Prostate gland (tissue), 2 donors: ENCODE results near the gene FADS2. TPM values are rescaled to one million over a fixed set of nuclear protein-coding genes. Genes with fewer than 3 reads are reported as not detected.

Experiments
- DNase-seq: peaks from one replicate; pipeline ENCODE4 v3.0.0-alpha.2; 2019; ENCODE audit warnings: low spot score
- H3K27ac ChIP-seq, 2 donors: fragments of 200-600 bp; sonication (generic); 2 replicates each; pipeline ENCODE4 v1.5.1; 2017 to 2019
- H3K27me3 ChIP-seq: fragments of 200-600 bp; sonication (generic); replicated peaks from 2 replicates; pipeline ENCODE4 v1.5.1; 2019; ENCODE audit not compliant: insufficient read depth
- H3K36me3 ChIP-seq, 2 donors: fragments of 200-600 bp; sonication (generic); 1 replicate in 1 of 2; 2 replicates in 1 of 2; pipeline versions ENCODE4 v1.5.1 to v1.8.1; 2017 to 2019
- H3K4me1 ChIP-seq: fragments of 200-600 bp; sonication (generic); replicated peaks from 2 replicates; pipeline ENCODE4 v1.5.1; 2019
- H3K4me3 ChIP-seq, 2 donors: fragments of 200-600 bp; sonication (generic); 2 replicates each; pipeline ENCODE4 v1.5.1; 2017 to 2019
- H3K9me3 ChIP-seq: fragments of 200-600 bp; sonication (generic); 2 replicates; pipeline ENCODE4 v1.5.1; 2017
- POLR2A ChIP-seq: fragments of 450-650 bp; IDR thresholded peaks from one replicate; pipeline ENCODE4 v1.6.1; 2016; ENCODE audit warnings: antibody characterized with exemption, mild to moderate bottlenecking
- POLR2AphosphoS5 ChIP-seq: sonication (generic); formaldehyde crosslinking; IDR thresholded peaks from one replicate; pipeline ENCODE4 v1.6.1; 2017; ENCODE audit warnings: antibody characterized with exemption
- WGBS: methylation state at CpG from one replicate; pipeline ENCODE4 v1.1.5; 2018; 5-methylcytosine and 5-hydroxymethylcytosine counted together
- intact Hi-C: fragments of 100-400 bp; cut with DNase I; formaldehyde crosslinking; loops from one replicate; pipeline ENCODE4 v1.14.2; 2022
- total RNA-seq, 2 donors: library from RNA; depleted of rRNA; stranded (reverse); fragments of >200 nt; gene quantifications; one replicate each; pipeline ENCODE4 v1.1.0, GENCODE V29; 2016
- TF ChIP-seq, protein P1 (sequence below), 4 experiments: fragments of 200-600 bp in 2 of 4; fragments of 450-650 bp in 2 of 4; sonication (generic) in 2 of 4; IDR thresholded peaks; 1 replicate in 3 of 4; 2 replicates in 1 of 4; pipeline ENCODE4 v1.5.1; 2016 to 2019; ENCODE audit warnings: antibody characterized with exemption in 4 of 4, mild to moderate bottlenecking in 2 of 4, moderate library complexity in 2 of 4

FADS2 gene
- total RNA-seq, 2 donors from 2014 or later = 67.5 to 213 TPM

DNA sequence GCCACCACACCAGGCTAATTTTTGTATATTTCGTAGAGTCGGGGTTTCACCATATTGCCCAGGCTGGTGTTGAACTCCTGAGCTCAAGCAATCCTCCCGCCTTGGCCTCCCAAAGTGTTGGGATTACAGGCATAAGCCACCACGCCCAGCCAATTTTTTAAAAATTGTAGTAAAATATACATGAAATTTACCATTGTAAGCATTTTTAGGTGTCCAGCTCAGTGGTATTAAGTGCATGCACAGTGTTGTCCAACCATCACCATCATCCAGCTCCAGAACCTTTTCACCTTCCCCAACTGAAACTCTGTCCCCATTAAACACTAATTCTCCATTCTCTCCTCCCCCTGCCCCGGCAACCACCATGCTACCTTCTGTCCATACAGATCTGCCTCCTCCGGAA lies 54.8 kb downstream of the FADS2 start:
- intact Hi-C loops = no loop called here
- Histone ChIP-seq H3K36me3 (no peaks in the 10 kb centered on the region), H3K4me1 (no peaks in the 10 kb centered on the region), H3K4me3 (no peak overlapping the region), H3K27ac (no peak overlapping the region), H3K27me3 (no peaks in the 10 kb centered on the region), H3K9me3 (no peaks in the 10 kb centered on the region)
- WGBS = 88% methylated on average over 6 of the region's 6 CpGs
- no peak for DNase-seq
- TF ChIP-seq POLR2A (no peak), POLR2AphosphoS5 (no peak)
- TF ChIP-seq, protein P1, sequence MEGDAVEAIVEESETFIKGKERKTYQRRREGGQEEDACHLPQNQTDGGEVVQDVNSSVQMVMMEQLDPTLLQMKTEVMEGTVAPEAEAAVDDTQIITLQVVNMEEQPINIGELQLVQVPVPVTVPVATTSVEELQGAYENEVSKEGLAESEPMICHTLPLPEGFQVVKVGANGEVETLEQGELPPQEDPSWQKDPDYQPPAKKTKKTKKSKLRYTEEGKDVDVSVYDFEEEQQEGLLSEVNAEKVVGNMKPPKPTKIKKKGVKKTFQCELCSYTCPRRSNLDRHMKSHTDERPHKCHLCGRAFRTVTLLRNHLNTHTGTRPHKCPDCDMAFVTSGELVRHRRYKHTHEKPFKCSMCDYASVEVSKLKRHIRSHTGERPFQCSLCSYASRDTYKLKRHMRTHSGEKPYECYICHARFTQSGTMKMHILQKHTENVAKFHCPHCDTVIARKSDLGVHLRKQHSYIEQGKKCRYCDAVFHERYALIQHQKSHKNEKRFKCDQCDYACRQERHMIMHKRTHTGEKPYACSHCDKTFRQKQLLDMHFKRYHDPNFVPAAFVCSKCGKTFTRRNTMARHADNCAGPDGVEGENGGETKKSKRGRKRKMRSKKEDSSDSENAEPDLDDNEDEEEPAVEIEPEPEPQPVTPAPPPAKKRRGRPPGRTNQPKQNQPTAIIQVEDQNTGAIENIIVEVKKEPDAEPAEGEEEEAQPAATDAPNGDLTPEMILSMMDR (IDR thresholded peaks at IDR 0.05) = no peak

DNA sequence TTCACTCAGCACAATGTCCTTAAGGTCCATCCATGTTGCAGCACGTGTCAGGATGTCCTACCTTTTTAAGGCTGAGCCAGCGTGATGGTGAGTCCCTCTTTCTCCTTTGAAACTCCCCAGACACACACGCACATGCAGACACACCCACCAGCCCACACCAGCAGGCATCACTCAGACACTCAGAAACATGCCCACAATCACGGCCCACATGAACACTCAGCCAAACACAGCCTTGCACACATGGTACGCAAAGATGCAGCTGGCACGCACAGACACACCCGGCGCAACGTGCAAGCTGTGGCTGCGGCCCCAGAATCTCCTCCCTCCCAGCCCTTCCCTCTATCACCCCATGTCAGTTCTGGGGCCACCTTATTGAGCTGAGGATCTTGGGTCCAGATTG lies 55.2 kb downstream of the FADS2 start:
- DNase-seq = no peak
- WGBS = 89% methylated on average over 10 of the region's 10 CpGs
- Histone ChIP-seq H3K27ac (no peak overlapping the region), H3K27me3 (no peaks in the 10 kb centered on the region), H3K9me3 (no peaks in the 10 kb centered on the region), H3K4me3 (no peak overlapping the region), H3K4me1 (no peaks in the 10 kb centered on the region), H3K36me3 (no peaks in the 10 kb centered on the region)
- TF ChIP-seq, protein P1 (IDR thresholded peaks at IDR 0.05) = no peak
- no peak for TF ChIP-seq POLR2AphosphoS5
- no peak for TF ChIP-seq POLR2A
- intact Hi-C loops = no loop called here

DNA sequence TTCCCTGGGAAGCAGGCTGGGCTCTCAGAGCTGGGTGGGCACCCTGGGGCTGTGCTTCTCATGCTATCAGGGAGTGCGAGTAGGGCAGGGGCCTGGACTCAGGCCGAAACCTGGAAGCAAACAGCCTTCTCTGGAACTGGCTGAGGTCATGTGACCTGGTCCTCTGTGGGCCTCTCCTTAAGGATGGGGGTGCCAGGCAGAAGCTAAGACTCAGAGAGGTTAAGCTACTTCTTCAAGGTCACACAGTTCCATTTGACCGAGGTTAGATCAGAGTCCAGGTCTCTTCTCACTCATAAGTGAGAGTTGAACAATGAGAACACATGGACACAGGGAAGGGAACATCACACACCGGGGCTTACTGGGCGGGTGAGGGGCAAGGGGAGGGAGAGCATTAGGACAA lies 55.8 kb downstream of the FADS2 start:
- no peaks in the 10 kb centered on the region for H3K4me1 ChIP-seq
- no peak for DNase-seq
- H3K9me3 ChIP-seq = no peaks in the 10 kb centered on the region
- H3K36me3 ChIP-seq = no peaks in the 10 kb centered on the region
- intact Hi-C loops = no loop called here
- H3K27ac ChIP-seq = no peak overlapping the region
- no peak overlapping the region for H3K4me3 ChIP-seq
- TF ChIP-seq POLR2A = no peak
- H3K27me3 ChIP-seq = no peaks in the 10 kb centered on the region
- WGBS = 89% methylated on average over 5 of the region's 5 CpGs

DNA sequence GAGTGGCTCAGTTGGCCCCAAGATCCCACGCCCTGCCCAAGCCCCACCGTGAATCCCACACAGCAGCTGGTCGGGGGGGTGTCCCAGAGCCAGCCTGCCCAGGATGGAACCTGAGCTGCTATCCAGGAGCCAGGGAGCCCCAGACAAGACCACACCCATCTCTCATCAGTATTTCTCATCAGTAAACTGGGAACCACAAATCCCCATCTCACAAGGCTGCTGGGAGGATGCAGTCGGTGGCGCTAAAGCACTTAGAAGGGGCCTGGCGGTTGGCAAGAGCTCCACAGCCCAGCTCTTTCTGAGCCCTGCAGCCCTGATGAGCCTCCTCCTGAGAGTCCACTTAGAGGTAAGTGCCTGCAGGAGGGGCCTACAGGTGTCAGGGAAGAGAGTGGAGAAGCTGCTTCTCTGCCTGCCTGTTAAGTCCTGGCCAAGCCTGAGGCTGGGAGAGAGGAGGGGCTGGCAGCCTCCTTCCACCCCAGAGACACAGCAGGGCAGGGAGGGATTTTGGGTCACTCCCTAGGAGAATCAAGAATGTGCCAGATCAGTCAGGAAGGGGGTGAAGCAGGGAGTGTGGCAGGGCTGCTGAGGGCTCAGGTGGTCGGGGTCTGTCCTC lies 57.2 kb downstream of the FADS2 start:
- TF ChIP-seq POLR2AphosphoS5 (no peak), POLR2A (no peak)
- TF ChIP-seq, protein P1 (IDR thresholded peaks at IDR 0.05) = no peak
- no peak for DNase-seq
- WGBS = 80% methylated on average over 7 of the region's 7 CpGs

DNA sequence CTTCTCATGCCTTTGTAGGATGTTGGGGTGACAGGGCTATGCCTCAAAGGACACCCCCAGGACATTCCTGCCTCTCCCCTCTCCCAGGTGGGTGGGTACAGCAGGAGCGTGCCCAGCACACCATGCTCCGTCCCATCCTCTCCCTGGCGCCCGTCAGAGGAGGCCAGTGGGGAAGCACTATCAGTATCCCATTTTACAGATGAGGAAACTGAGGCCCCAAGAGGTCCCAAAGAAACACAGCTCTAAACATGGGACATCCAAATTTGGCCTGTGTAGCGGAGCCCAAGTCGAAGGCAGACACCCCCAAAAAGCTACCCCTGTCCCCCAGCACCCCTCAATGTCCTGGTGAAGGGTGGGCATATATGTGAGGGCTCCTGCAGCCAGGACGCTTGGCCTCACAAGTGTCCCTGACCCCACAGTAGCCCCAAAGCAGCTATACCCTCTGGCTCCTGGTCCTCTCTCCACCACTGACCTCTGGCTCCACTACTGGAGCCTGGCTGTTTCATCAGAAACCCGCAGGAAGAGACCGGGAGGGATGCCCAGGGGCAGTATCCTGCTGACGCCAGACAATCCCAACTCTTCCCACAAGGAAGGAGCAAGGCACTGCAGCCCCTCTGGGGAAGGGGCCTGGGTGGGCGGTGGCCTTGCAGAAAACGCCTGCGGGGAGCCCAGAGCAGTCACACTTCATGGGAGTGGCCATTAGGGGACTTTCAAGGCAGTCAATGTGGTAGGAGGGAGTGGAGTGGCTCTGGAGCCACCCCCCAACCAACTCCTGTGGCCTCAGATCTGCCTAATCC lies 57.9 kb downstream of the FADS2 start:
- no peak for DNase-seq
- Histone ChIP-seq H3K27me3 (no peaks in the 10 kb centered on the region), H3K9me3 (no peaks in the 10 kb centered on the region), H3K4me3 (no peak overlapping the region), H3K4me1 (peaks cover 9% of the 10 kb centered on the region), H3K36me3 (no peaks in the 10 kb centered on the region), H3K27ac (no peak overlapping the region)
- 98% methylated on average over 9 of the region's 13 CpGs for WGBS
- TF ChIP-seq POLR2A = no peak
- TF ChIP-seq, protein P1 (IDR thresholded peaks at IDR 0.05) = no peak
- TF ChIP-seq POLR2AphosphoS5 = no peak
- intact Hi-C loops = loop anchor here (5.0 kb wide), 1 partner anchor 69 kb away; the partner anchor contains the start of gene FADS1

More for the DNA sequence above, 57.2 kb downstream of the FADS2 start:
- Histone ChIP-seq H3K9me3 (no peaks in the 10 kb centered on the region), H3K27ac (no peak overlapping the region), H3K27me3 (no peaks in the 10 kb centered on the region), H3K4me3 (no peak overlapping the region), H3K36me3 (no peaks in the 10 kb centered on the region), H3K4me1 (peaks cover 2% of the 10 kb centered on the region)
- intact Hi-C loops = loop anchor here (5.0 kb wide), 1 partner anchor 68 kb away; the partner anchor contains the start of gene FADS1
